ENCODE measurements around the gene LMAN1L.

DNA sequence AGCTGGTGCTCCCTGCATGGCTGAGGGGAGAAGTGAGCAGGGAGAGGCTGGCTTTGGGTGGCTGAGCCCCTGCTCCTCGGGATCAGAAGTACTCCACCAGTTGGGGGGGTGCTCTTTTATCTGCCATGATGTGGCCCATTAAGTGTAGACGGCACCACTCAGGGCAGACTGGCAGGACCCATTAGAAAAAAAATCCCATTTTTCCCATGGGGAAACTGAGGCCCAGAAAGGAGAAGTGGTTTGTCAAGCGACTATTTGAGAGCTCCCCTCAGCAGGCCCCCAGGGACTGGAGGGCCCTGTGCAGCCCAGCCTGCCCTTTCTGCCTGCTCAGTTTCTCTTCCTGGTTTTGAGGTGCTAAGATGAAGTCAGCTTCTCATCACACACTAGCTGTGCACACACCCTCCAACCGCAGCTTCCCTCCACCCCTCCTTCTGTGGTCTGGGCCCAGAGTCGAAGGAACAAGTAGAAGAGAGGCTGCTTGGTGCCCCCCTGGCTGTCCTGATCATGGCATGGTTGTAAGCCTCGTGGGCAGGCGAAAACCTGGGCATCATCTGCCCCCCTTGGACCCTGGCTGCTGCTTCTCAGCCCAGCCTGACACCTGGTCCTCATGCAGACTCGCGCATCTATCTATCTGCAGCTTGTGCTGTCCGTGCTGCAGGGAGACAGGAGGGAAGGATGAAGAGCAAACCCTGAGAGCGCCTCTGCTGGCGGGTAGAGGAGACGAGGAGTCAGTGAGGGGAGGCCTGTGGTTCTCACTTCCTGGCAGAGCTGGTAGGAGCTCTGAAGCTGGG is 25.2 kb upstream of the LMAN1L start:
- TF ChIP-seq, protein P1, sequence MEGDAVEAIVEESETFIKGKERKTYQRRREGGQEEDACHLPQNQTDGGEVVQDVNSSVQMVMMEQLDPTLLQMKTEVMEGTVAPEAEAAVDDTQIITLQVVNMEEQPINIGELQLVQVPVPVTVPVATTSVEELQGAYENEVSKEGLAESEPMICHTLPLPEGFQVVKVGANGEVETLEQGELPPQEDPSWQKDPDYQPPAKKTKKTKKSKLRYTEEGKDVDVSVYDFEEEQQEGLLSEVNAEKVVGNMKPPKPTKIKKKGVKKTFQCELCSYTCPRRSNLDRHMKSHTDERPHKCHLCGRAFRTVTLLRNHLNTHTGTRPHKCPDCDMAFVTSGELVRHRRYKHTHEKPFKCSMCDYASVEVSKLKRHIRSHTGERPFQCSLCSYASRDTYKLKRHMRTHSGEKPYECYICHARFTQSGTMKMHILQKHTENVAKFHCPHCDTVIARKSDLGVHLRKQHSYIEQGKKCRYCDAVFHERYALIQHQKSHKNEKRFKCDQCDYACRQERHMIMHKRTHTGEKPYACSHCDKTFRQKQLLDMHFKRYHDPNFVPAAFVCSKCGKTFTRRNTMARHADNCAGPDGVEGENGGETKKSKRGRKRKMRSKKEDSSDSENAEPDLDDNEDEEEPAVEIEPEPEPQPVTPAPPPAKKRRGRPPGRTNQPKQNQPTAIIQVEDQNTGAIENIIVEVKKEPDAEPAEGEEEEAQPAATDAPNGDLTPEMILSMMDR (IDR thresholded peaks at IDR 0.05) = peak in 1 of 3 experiments; percentile 10
- TF ChIP-seq POLR2A (IDR thresholded peaks at IDR 0.05) = no peak
